GM21360 (cell line): ENCODE data around the gene CTSV.
"Not testable (repeated sequence)": the region's sequence is repeated elsewhere in the genome, so short reads cannot be mapped to it uniquely, and the experiment has no call there.

ENCODE experiments used
- ATAC-seq: cut with Tn5 transposase; IDR thresholded peaks from one replicate; pipeline ENCODE4 v1.9.1; 2021; ENCODE audit warnings: mild to moderate bottlenecking, moderate library complexity; ENCODE audit not compliant: unreplicated experiment

The CTSV gene

GRCh38 chr9:97038611-97039513 lies at the start of gene CTSV:
TSS of gene CTSV (minus strand) at chr9:97039142. CDS start at chr9:97038043, 1,099 bp downstream.
- ATAC-seq = peak; percentile 98

- not testable (repeated sequence) for ATAC-seq
Measured at GRCh38 chr9:97087668-97088215, 48.8 kb upstream of the CTSV start.

GRCh38 chr9:97084562-97084991 lies 45.6 kb upstream of the CTSV start:
- ATAC-seq = not testable (repeated sequence)

GRCh38 chr9:97078362-97078761 lies 39.4 kb upstream of the CTSV start:
- ATAC-seq = no peak

- ATAC-seq = no peak
Measured at GRCh38 chr9:97077452-97078295, 38.7 kb upstream of the CTSV start.

- ATAC-seq = not testable (repeated sequence)
Measured at GRCh38 chr9:97076731-97077451, 37.9 kb upstream of the CTSV start.

GRCh38 chr9:97076238-97076637 lies 37.3 kb upstream of the CTSV start:
- ATAC-seq = no peak

GRCh38 chr9:97075289-97075985 lies 36.5 kb upstream of the CTSV start:
- no peak for ATAC-seq

GRCh38 chr9:97073506-97073905 lies 34.6 kb upstream of the CTSV start:
- no peak for ATAC-seq

GRCh38 chr9:97072285-97072776 lies 33.4 kb upstream of the CTSV start:
- no peak for ATAC-seq

- not testable (repeated sequence) for ATAC-seq
Measured at GRCh38 chr9:97070325-97070724, 31.4 kb upstream of the CTSV start.

GRCh38 chr9:97067490-97067889 lies 28.5 kb upstream of the CTSV start:
- ATAC-seq = no peak

- ATAC-seq = no peak
Measured at GRCh38 chr9:97064176-97064575, 25.2 kb upstream of the CTSV start.

- ATAC-seq = no peak
Measured at GRCh38 chr9:97060796-97061195, 21.9 kb upstream of the CTSV start.

- no peak for ATAC-seq
Measured at GRCh38 chr9:97059626-97060025, 20.7 kb upstream of the CTSV start.

- ATAC-seq = no peak
Measured at GRCh38 chr9:97057651-97058050, 18.7 kb upstream of the CTSV start.

- not testable (repeated sequence) for ATAC-seq
Measured at GRCh38 chr9:97055891-97056290, 16.9 kb upstream of the CTSV start.

- ATAC-seq = no peak
Measured at GRCh38 chr9:97053717-97054116, 14.8 kb upstream of the CTSV start.

GRCh38 chr9:97052735-97053134 lies 13.8 kb upstream of the CTSV start:
- no peak for ATAC-seq

GRCh38 chr9:97046228-97046627 lies 7.3 kb upstream of the CTSV start:
- no peak for ATAC-seq
